NCI-H69 (cell line): Measurements from ENCODE around the gene SDC4.

Experiments
- DNase-seq: peaks from one replicate; lab custom pipeline; 2025; lab: John Stamatoyannopoulos, UW

The SDC4 gene

DNA sequence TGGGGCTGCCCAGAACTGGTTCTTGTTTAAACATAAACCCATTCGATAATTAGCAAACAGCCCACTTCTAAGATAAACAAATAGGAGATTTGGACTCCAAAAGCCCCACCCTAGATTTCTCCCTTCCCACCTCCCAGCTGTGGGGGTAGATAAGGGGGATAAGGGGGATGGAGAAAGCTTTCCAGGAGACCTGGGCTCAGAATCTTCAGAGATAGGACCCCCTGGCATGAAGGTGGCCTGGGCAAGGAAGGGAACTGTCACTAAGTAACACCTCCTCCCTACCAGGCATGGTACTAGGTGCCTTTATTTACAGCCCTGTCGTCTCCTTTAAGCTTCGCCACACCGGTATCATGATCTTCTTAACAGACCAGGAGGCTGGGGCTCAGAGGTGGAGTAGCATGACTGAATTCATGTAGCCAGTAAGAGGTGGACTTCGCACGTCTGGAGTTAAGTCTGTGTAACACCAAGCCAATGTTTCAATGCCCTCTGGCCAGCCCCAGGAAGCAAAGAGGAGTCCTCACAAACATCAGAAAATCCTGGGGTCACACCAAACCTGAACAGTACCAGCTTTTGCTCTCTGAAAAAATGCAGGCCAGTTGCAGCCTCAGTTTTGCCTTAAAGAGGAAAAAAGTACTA is 4.6 kb downstream of the SDC4 start:
- DNase-seq, result peak; percentile 90

DNA sequence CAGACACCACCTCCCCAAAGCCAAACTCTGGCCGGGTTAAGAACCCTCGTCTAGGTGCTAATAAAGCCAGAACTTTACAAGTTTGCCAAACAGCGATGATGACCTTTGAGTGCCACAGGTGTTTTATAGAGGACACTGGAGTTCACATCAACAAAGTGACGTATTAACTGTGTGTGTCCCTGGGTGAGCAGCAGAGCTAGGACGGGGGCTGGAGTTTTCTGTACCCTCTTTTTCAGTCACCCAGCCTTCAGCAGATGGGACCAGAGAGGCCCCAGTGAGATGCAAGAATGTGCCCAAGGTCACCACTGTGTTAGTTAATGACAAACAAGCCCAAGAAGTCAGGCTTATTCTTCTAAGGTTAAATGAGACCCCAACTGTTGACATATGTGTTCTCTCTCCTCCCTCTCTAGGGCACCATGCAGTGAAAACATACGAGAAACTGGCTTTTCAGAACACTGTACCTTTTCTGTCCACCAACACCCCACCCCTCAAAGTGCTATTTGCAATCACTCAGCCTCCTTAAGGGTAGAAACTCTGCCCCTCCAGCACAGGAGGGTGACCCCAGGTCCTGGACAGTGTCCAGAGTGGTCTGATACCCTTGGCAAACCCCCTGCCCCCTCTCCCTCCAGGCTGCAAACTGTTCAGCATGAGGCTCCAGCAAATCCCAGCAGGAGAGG is 5.2 kb downstream of the SDC4 start:
- peak; percentile 78 for DNase-seq

- peak; percentile 78 for DNase-seq
Observed at GRCh38 chr20:45341939-45342854, 6.0 kb downstream of the SDC4 start.

- peak; percentile 60 for DNase-seq
Observed at GRCh38 chr20:45341579-45341938, 6.7 kb downstream of the SDC4 start.

DNA sequence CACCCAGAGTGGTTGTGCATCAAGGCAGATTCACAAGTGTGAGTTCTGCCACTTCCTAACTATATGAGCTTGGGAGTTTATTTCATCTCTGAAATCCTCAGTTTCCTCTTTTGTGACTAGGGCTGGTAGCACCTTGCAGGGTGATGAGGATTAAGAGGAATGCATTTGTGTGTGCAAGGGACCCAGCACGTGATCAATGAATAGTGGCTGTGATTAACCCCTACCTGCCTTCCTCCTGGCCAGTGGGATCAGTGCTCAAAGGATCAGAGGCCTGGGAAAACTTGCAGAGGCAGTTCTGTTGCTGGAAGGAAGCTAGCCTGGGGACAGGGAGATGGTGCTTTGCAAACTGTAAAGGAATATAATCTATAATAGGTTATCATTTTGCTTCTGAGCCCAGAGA is 7.3 kb downstream of the SDC4 start:
- DNase-seq, result peak; percentile 13

- DNase-seq, result peak; percentile 38
Observed at GRCh38 chr20:45340236-45340847, 7.9 kb downstream of the SDC4 start.

DNA sequence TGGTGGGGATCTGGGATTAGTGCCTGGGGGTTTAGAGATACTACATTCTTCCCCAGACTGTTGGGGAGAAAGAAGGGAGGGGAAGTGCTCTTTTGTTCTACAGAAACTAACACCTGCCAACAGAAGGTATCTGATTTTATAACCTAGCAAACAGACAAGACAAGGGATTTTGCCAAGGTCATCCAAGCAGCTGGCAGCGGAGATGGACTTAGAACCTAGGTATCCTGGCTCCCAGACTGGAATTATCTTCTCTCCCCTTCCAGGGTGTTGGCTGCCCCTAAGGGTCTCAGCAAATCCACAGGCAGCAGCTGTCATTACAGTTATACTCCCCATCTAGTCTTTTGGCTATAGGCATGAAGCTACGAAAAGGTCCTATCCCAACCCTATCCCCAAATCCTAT is 8.4 kb downstream of the SDC4 start:
- peak; percentile 72 for DNase-seq

- DNase-seq, result no peak
Observed at GRCh38 chr20:45339084-45339483, 9.1 kb downstream of the SDC4 start.

DNA sequence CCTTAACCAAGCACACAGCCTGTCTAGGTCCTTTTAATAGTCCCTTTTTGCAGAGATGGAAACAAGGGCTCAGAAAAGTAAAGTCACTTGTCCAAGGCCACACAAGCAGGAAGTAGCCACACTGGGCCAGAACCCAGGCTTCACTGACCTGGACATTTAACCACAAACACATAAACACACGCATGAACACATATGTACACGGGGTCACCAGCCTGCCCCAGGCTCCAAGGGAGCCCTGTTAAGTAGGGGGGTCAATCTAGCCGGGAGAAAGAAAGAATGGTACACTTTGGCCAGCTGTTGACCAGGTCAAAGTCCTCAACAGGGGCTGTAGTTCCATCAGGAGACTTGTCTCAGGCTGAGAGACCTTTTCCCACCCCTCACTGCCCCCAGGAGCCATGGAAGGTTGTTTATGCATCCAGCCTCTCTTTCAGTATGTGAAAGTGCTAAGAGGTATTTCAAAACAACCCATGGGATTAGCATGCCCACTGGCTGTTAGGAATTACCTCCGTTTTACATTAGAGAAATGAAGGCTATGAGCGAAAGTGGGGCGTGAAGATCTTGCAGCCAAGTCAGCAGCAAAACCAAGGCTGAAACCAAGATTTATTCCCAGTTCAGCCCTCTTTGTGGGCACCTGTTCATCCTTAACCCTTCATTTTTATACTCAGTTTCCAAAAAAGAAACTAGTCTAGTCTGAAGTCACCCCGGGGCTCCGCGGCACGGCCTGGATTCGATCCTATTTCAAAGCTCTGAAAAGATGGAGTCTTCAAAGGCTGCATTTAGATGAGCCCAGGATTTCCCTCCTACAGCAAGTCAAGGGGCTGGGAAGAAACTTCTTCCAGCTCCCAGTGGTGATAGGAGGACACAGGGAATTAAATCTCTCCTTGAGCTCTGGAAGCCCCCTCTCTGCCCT is 9.8 kb downstream of the SDC4 start:
- no peak for DNase-seq

DNA sequence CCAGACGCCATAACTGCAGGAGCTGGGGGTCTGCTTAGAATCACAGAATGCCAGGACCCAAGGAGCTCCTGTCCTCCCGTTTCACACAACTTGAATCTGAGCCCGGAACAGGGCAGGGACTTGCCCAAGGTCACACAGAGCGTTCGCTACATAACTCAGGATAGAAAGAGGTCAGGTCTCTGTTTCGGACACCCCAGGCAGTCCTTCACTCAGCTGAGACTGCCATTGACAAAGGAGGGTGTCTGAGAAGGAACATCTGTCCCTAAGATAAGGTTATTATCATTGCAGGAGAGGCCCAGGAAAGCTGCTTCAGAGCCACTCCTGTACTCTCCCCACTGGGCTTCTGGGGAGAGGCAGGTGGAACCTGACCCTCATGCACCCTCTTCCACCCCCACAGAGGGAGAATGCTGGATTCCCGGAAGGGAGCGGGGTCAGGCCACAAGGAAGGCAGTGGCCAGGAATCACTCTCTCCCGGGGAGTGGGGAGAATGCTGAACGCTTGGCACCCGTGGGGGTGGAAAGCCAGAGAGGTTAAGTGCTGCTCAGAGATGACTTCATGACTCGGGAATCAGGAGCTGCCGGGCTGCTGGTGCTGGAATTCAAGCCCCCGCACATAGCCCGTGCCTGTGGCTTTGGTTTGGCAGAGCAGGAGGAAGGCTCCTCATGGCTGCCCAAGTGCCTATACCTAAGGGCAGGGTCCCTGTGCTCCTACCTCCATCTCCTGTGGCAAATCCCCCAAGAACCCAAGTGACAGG is 10.7 kb downstream of the SDC4 start:
- no peak for DNase-seq

DNA sequence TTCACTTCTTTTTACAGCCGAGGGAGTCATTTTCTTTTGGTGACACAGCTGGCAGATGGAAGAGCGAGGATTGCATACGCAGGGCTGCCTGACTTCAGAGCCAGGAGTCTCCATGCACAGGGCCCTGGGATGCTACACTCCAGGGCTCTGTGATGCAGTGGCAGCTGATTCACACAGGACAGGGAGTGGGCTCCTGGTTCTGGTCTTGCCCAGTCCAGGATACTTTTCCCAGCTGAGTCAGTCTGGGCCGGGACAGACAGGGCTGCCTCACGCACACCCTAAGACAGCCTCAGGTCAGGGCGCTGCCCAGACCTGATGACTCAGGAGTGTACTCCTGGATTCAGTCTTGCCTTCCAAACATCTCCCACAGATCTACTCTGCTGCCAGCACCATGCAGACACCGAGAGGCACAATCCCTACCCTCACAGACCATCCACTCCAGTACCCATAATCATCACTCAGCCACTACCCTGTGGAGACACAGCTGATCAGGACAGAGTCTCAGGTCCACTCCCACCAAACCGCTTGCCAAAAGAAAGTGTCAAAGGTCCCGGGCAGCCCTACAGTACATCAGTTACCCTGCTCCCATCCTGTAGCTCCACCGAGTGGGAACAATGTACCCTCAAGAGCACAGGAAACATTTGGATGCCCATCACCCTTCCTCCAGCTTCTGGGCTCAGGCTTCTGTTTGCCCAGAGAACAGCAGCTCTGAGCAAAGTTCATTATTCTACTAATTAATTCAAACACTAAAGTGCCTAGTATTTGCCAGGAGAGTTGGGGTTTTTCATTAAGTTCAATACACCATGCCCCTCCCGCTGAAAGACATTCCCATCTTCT is 11.5 kb downstream of the SDC4 start:
- DNase-seq, result no peak

DNA sequence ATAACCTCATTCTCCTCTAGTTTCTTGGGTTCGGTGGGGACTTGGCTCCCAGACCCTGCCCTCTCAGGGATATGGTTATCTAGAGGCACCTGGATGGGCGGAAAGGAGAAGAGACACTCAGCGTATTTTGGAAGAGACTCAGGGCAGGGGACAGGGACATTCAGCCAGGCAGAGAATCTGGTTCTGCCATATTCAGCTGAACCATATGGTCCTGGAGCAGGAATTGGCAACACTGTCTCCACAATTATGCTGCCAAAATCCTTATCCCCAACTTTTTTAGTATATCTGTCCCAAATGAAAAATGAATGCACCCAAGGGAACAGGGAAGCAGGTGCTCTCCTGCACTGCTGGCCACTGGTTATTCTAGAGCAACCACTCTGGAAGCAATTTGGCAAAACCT is 17.7 kb downstream of the SDC4 start:
- DNase-seq, result no peak

GRCh38 chr20:45329497-45330319 is 18.5 kb downstream of the SDC4 start:
- no peak for DNase-seq

DNA sequence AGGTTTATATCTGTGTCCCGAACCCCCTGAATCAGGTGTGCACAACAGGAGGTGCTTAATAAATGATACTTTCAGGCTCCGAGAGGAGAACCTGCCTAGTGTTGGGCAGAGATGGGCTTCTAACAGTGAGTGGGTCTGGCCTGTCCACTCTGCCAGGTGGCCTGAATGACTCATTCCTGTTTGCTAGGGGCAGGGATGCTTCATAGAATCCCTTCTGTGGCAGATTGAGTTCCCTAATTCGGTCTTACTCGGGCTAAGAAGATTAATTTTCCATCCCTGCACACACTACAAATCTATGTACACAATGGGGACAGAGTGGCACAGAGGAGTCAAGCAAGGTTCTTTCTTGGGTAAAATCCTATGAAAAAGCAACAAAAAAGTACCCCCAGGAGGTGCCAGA is 19.8 kb downstream of the SDC4 start:
- DNase-seq, result no peak

GRCh38 chr20:45325371-45325770 is 22.9 kb downstream of the SDC4 start:
- DNase-seq, result no peak

- DNase-seq, result no peak
Observed at GRCh38 chr20:45323731-45324130, 24.5 kb downstream of the SDC4 start.

DNA sequence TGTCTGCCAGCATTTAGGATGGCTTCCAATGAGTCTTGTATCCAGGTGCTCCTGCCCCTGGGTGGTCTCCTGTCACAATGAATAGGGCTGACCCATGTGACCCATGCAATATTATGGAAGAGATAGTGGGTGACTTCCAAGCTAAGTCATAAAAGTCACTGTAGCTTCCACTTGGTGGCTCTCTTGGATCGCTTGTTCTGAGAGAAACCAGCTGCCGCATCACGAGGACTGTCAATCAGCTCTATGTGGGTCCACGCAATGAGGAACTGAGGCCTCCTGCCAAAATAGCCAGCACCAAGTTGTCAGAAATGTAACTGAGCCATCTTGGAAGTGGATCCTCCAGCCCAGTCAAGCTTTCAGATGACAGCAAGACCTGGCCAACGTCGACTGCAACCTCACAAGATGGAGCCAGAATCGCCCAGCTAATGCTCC is 25.3 kb downstream of the SDC4 start:
- peak; percentile 36 for DNase-seq

- DNase-seq, result no peak
Observed at GRCh38 chr20:45320948-45321595, 27.2 kb downstream of the SDC4 start.
